GM12891 (cell line): ENCODE results near the gene SCLT1.

Experiments
- PAX5 ChIP-seq: IDR thresholded peaks from 2 replicates; pipeline ENCODE4 v1.6.1; 2011; ENCODE audit warnings: low read length, moderate library complexity, mild to moderate bottlenecking; ENCODE audit not compliant: insufficient read depth, severe bottlenecking
- POLR2A ChIP-seq: IDR thresholded peaks from 2 replicates; pipeline ENCODE4 v1.6.1; 2011; ENCODE audit warnings: low read depth, low read length, control low read depth
- POU2F2 ChIP-seq: IDR thresholded peaks from 2 replicates; pipeline ENCODE4 v1.6.1; 2011; ENCODE audit warnings: low read depth, mild to moderate bottlenecking, control low read depth, low read length, moderate library complexity

DNA sequence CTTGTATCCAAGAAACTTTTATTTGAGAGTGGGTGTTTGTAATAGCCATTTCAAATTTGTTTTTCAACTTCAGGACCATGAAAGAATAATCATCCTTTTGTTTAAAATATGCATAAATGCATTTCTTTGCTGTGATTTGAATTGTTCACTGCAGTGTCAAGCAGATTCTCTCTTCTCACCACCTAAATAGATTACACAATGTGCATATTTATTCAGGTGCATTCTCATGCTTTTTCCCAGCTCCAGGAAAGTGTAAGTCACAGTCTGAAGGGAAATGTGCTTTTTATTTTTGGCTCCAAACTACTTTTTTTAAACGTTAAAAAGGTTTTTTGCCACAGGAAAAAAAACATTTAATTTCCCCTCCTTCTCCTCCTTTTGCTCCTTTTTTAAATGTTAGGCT, 20.1 kb upstream of the SCLT1 start:
- TF ChIP-seq POU2F2 (no peak), POLR2A (no peak), PAX5 (no peak)
